Measurements from ENCODE around the gene AP3S1. TPM values are rescaled to one million over a fixed set of nuclear protein-coding genes. Genes with fewer than 3 reads are reported as not detected.

Gene AP3S1
- total RNA-seq, 1 donor from 2014 or later = 57.3 TPM

- peak within 1 kb of the TSS; percentile 65 for H3K4me3 ChIP-seq
- intact Hi-C loops (cut with micrococcal nuclease) = no loop called here
- H3K36me3 ChIP-seq = no peaks in the 10 kb centered on the region
- H3K27ac ChIP-seq (replicated peaks) = no peak within 1 kb of the TSS
- no peak for DNase-seq
- H3K4me1 ChIP-seq = peaks cover 23% of the 10 kb centered on the region
- H3K27me3 ChIP-seq (ENCODE audit: low read depth) = peaks cover 92% of the 10 kb centered on the region
- TF ChIP-seq CTCF (IDR thresholded peaks at IDR 0.05; ENCODE audit: borderline replicate concordance) = no peak
- H3K9me3 ChIP-seq (replicated peaks) = no peaks in the 10 kb centered on the region
Observed at GRCh38 chr5:115962239-115962564, 120.5 kb downstream of the AP3S1 start, which contains the start of gene LVRN. LVRN (plus strand) TSS chr5:115962475; CDS start chr5:115962618, 143 bp downstream.

DNA sequence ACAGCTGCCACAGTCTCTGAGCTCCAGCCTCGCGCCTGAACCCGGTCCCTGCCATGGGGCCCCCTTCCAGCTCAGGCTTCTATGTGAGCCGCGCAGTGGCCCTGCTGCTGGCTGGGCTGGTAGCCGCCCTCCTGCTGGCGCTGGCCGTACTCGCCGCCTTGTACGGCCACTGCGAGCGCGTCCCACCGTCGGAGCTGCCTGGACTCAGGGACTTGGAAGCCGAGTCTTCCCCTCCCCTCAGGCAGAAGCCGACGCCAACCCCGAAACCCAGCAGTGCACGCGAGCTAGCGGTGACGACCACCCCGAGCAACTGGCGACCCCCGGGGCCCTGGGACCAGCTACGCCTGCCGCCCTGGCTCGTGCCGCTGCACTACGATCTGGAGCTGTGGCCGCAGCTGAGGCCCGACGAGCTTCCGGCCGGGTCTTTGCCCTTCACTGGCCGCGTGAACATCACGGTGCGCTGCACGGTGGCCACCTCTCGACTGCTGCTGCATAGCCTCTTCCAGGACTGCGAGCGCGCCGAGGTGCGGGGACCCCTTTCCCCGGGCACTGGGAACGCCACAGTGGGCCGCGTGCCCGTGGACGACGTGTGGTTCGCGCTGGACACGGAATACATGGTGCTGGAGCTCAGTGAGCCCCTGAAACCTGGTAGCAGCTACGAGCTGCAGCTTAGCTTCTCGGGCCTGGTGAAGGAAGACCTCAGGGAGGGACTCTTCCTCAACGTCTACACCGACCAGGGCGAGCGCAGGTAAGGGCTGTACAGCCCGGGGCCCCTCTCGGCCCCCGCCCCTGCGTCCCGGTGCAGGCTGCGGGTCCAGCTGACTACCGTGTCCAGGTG, 121.0 kb downstream of the AP3S1 start:
- no peaks in the 10 kb centered on the region for H3K9me3 ChIP-seq (replicated peaks)
- H3K4me3 ChIP-seq = peak overlapping the region; percentile 65
- H3K27me3 ChIP-seq (ENCODE audit: low read depth) = peaks cover 92% of the 10 kb centered on the region
- H3K36me3 ChIP-seq = no peaks in the 10 kb centered on the region
- no peak for TF ChIP-seq CTCF (IDR thresholded peaks at IDR 0.05; ENCODE audit: borderline replicate concordance)
- H3K4me1 ChIP-seq = peaks cover 23% of the 10 kb centered on the region
- intact Hi-C loops (cut with micrococcal nuclease) = no loop called here
- no peak overlapping the region for H3K27ac ChIP-seq (replicated peaks)
- no peak for DNase-seq

DNA sequence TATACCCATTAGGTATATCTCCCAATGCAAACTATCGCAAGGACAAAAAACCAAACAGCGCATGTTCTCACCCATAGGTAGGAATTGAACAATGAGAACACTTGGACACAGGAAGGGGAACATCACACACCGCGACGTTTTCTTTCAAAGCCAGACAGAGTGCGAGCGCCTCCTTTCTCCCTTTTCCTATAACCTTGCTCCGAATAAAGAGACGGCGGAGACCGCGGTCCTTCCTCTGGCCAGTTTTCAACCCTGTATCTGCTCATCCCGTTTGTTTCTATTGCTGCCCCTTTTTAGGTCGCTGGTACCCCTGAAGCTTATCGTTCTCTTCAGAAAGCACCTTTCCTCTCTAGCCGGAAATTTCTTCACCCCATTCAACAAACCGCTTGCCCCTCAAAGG, 121.8 kb downstream of the AP3S1 start:
- Histone ChIP-seq H3K36me3 (no peaks in the 10 kb centered on the region), H3K27me3 (ENCODE audit: low read depth) (peaks cover 85% of the 10 kb centered on the region), H3K9me3 (replicated peaks) (no peaks in the 10 kb centered on the region), H3K4me1 (peaks cover 23% of the 10 kb centered on the region), H3K27ac (replicated peaks) (no peak overlapping the region), H3K4me3 (peak overlapping the region; percentile 65)
- intact Hi-C loops (cut with micrococcal nuclease) = no loop called here
- no peak for TF ChIP-seq CTCF (IDR thresholded peaks at IDR 0.05; ENCODE audit: borderline replicate concordance)
- no peak for DNase-seq

Other genes with a start within 250 kb of the AP3S1 start
- gene TICAM2, start 239.5 kb upstream of the AP3S1 start, total RNA-seq = 2.3 TPM
- gene TMED7, start 215.9 kb upstream of the AP3S1 start, total RNA-seq = 77.5 TPM
- gene CDO1, start 25.3 kb upstream of the AP3S1 start, total RNA-seq = 6.8 TPM
- 24.1 TPM for gene ATG12, start 370 bp upstream of the AP3S1 start, total RNA-seq
- 0.14 TPM for gene LVRN, start 120.5 kb downstream of the AP3S1 start, total RNA-seq
- not detected for gene ARL14EPL, start 190.5 kb downstream of the AP3S1 start, total RNA-seq
- gene COMMD10, start 243.1 kb downstream of the AP3S1 start, total RNA-seq = 39.4 TPM